Fibroblast of villous mesenchyme (primary cell): ENCODE measurements around the gene THOC1. TPM values are rescaled to one million over a fixed set of nuclear protein-coding genes. Genes with fewer than 3 reads are reported as not detected.

ENCODE experiments used
- DNase-seq: peaks from one replicate; pipeline ENCODE4 v3.0.0-alpha.2; 2010; ENCODE audit warnings: low read depth
- H3K4me3 ChIP-seq: 2 replicates; pipeline ENCODE4 v1.5.1; 2011; ENCODE audit warnings: low read depth, mild to moderate bottlenecking, low read length
- CTCF ChIP-seq: IDR thresholded peaks from 2 replicates; pipeline ENCODE4 v1.5.1; 2012; ENCODE audit warnings: low read depth, mild to moderate bottlenecking, low read length; ENCODE audit not compliant: insufficient read depth
- total RNA-seq: library from RNA; depleted of rRNA; stranded (reverse); fragments of >200 nt; gene quantifications from 2 replicates; pipeline ENCODE4 v1.2.3, GENCODE V29; 2012

THOC1 gene
- total RNA-seq, 1 donor, result 42.7 TPM

- no peak for TF ChIP-seq CTCF
- H3K4me3 ChIP-seq, result no peak overlapping the region
- DNase-seq, result no peak
These were observed 18.0 kb upstream of the THOC1 start for GRCh38 chr18:285817-286216.

DNA sequence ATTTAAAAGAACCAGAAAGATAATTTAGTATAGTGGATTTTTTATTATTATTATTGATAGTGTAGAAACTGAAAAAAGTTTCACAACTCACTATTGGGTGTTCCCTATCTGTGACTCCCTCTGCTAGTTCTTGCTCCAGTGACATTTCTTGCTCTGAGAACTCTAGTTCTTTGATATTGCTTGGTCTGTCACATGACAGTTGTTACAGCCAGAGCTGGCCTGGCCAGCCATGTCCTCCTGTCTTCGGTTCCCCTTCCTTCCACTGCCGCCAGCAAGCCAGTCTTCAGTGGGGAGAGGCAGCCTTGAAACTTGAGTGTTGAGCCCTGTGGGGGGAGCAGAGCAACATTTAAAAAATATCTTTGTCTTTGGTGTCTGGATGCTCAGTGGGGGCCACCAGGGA is 7.6 kb upstream of the THOC1 start:
- no peak for DNase-seq
- no peak overlapping the region for H3K4me3 ChIP-seq
- TF ChIP-seq CTCF, result no peak

GRCh38 chr18:274313-274712 is 6.5 kb upstream of the THOC1 start:
- no peak for DNase-seq

GRCh38 chr18:273525-273924 is 5.7 kb upstream of the THOC1 start:
- DNase-seq, result no peak
- TF ChIP-seq CTCF, result no peak
- no peak overlapping the region for H3K4me3 ChIP-seq

More at GRCh38 chr18:274313-274712, 6.5 kb upstream of the THOC1 start:
- no peak overlapping the region for H3K4me3 ChIP-seq
- no peak for TF ChIP-seq CTCF

GRCh38 chr18:272650-273049 is 4.8 kb upstream of the THOC1 start:
- no peak for DNase-seq
- no peak for TF ChIP-seq CTCF
- no peak overlapping the region for H3K4me3 ChIP-seq

DNA sequence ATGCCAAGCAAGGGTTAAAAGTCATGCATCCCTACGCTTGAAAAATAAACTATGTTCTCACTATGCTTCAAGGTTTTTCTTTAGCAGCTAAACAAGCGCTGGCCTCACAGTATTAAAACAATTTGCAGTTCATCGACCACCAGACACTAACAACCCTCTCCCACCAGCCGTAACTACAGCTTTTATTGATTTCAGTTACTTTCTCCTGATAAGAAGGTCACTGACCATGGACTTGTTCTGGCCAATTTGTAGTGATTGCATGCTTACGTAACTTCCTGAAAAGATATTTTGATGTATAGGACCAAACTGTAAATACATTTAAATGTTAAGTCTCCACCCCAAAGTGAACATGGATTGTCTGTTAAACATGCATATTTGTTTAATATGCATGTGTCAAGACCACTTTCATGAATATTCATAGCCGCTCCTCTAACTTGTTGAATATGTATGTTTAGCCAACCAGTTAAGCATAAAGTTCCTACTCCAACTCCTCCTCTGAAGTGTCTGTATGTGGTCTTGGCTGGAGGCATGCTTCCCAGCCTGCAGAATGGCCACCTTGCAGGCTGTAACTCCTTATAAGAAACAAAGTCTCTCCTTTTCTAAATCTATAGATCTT is 1.7 kb upstream of the THOC1 start:
- no peak for TF ChIP-seq CTCF
- H3K4me3 ChIP-seq, result no peak overlapping the region
- DNase-seq, result no peak

- TF ChIP-seq CTCF, result no peak
- no peak for DNase-seq
- peak overlapping the region; percentile 80 for H3K4me3 ChIP-seq
These were observed 513 bp downstream of the THOC1 start for GRCh38 chr18:267380-267687.
